GM18499 (cell line): ENCODE measurements around the gene GDF7.

Experiments used
- ATAC-seq: cut with Tn5 transposase; IDR thresholded peaks from one replicate; pipeline ENCODE4 v1.9.1; 2021; ENCODE audit warnings: moderate number of reproducible peaks; ENCODE audit not compliant: insufficient read depth, unreplicated experiment

Gene GDF7

GRCh38 chr2:20666304-20667150, at the start of gene GDF7:
Gene GDF7, plus strand, starts transcription at chr2:20667144. Its CDS starts 96 bp downstream, at chr2:20667240.
- no peak for ATAC-seq

- ATAC-seq = no peak
Observed at GRCh38 chr2:20617892-20618467, 49.0 kb upstream of the GDF7 start.

- ATAC-seq = no peak
Observed at GRCh38 chr2:20618468-20618885, 48.5 kb upstream of the GDF7 start.

- no peak for ATAC-seq
Observed at GRCh38 chr2:20618886-20619521, 47.9 kb upstream of the GDF7 start.

- ATAC-seq = no peak
Observed at GRCh38 chr2:20619624-20620024, 47.3 kb upstream of the GDF7 start.

- ATAC-seq = no peak
Observed at GRCh38 chr2:20620271-20620681, 46.7 kb upstream of the GDF7 start.

- ATAC-seq = no peak
Observed at GRCh38 chr2:20620696-20621365, 46.1 kb upstream of the GDF7 start.

GRCh38 chr2:20621366-20622295, 45.3 kb upstream of the GDF7 start:
- no peak for ATAC-seq

- ATAC-seq = no peak
Observed at GRCh38 chr2:20622296-20622686, 44.7 kb upstream of the GDF7 start.

- ATAC-seq = no peak
Observed at GRCh38 chr2:20622731-20623130, 44.2 kb upstream of the GDF7 start.

- no peak for ATAC-seq
Observed at GRCh38 chr2:20623241-20623640, 43.7 kb upstream of the GDF7 start.

- ATAC-seq = no peak
Observed at GRCh38 chr2:20623741-20624155, 43.2 kb upstream of the GDF7 start.

- no peak for ATAC-seq
Observed at GRCh38 chr2:20624156-20624883, 42.6 kb upstream of the GDF7 start.

- no peak for ATAC-seq
Observed at GRCh38 chr2:20624884-20625485, 42.0 kb upstream of the GDF7 start.

GRCh38 chr2:20625491-20626391, 41.2 kb upstream of the GDF7 start:
- ATAC-seq = no peak

- ATAC-seq = no peak
Observed at GRCh38 chr2:20626392-20626697, 40.6 kb upstream of the GDF7 start.

- ATAC-seq = no peak
Observed at GRCh38 chr2:20626698-20627513, 40.0 kb upstream of the GDF7 start.
